ENCODE data around the gene EPB41.
"Not testable (repeated sequence)": the region's sequence is repeated elsewhere in the genome, so short reads cannot be mapped to it uniquely, and the experiment has no call there.

EPB41 gene

GRCh38 chr1:29134695-29135028 is 220.3 kb downstream of the EPB41 start:
- H3K4me3 ChIP-seq (ENCODE audit: low read depth, low read length) = no peak overlapping the region
- TF ChIP-seq CTCF (conservative IDR thresholded peaks at IDR 0.05; ENCODE audit: low read depth, low read length) = no peak
- no peak for DNase-seq (ENCODE audit: low read depth)

DNA sequence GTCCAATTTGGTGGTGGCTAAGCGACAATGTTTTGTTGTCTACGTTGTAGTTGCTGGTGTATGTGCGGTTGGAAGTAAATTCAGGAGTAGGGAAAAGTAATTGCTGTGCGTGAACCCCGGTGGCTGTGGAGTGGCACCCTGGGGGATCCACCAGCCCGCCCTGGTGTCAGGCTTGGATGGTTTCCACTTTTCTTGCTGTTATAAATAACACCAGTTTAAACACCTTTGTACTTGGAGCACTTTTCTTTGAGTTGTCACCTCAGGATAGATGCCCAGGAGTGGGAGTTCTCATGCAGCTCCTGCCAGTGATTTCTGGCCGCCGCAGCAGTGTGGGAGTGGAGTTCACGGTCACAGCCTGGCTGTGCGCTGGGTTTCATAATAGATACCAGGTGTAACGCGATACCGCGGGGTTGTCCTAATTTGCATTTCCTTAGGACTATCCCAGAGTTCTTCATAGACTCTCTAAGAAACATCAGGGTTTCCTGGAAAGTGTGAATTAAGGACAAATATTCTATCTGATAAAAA is 222.1 kb downstream of the EPB41 start:
- DNase-seq (ENCODE audit: low read depth) = peak; percentile 48
- H3K4me3 ChIP-seq (ENCODE audit: low read depth, low read length) = no peak overlapping the region
- no peak for TF ChIP-seq CTCF (conservative IDR thresholded peaks at IDR 0.05; ENCODE audit: low read depth, low read length)

GRCh38 chr1:29142714-29143113 is 228.3 kb downstream of the EPB41 start:
- H3K4me3 ChIP-seq (ENCODE audit: low read depth, low read length) = no peak overlapping the region
- TF ChIP-seq CTCF (conservative IDR thresholded peaks at IDR 0.05; ENCODE audit: low read depth, low read length) = no peak
- no peak for DNase-seq (ENCODE audit: low read depth)

- no peak overlapping the region for H3K4me3 ChIP-seq (ENCODE audit: low read depth, low read length)
- no peak for DNase-seq (ENCODE audit: low read depth)
- TF ChIP-seq CTCF (conservative IDR thresholded peaks at IDR 0.05; ENCODE audit: low read depth, low read length) = no peak
Measured at GRCh38 chr1:29144178-29144577, 229.8 kb downstream of the EPB41 start.

DNA sequence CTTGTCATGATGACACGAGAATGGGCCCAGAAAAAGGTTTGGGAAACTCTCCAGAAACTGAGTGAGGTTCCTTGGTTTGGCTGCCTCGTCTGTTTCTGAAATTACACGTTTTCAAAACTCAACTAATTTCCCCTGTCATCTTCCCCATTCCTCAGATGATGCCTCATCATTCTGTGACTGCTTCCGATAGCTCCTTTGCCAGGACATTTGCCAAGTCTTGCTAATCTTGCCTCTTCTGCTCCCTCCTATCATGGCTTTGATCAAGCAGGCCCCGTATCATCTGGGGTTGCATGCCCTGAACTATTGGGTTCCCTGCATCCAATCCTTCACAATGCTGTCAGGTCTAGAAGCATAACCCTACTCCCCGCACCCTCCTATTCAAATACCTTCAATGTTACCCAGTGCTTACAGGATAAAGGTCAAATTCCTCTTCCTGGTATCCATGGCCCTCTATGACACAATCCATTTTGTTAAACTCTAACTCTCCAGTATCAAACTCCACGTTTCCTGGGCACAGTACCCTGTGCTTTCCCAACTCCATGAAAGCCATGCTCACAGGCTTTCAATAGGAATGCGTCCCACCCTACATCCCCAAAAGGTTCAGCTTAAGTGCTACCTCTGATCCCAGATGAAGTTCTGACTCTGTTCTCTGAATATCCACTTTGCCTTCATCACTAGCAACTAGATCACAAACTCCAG is 231.5 kb downstream of the EPB41 start:
- TF ChIP-seq CTCF (conservative IDR thresholded peaks at IDR 0.05; ENCODE audit: low read depth, low read length) = no peak
- H3K4me3 ChIP-seq (ENCODE audit: low read depth, low read length) = no peak overlapping the region
- peak; percentile 77 for DNase-seq (ENCODE audit: low read depth)

- no peak for TF ChIP-seq CTCF (conservative IDR thresholded peaks at IDR 0.05; ENCODE audit: low read depth, low read length)
- no peak for DNase-seq (ENCODE audit: low read depth)
- no peak overlapping the region for H3K4me3 ChIP-seq (ENCODE audit: low read depth, low read length)
Measured at GRCh38 chr1:29148656-29149491, 234.5 kb downstream of the EPB41 start.

GRCh38 chr1:29150346-29150745 is 236.0 kb downstream of the EPB41 start:
- H3K4me3 ChIP-seq (ENCODE audit: low read depth, low read length); DNase-seq (ENCODE audit: low read depth): not testable (repeated sequence)

Measured in choroid plexus epithelial cell (primary cell).